A673 (cell line): ENCODE measurements around the gene NOS3.

Experiments
- EZH2 ChIP-seq: fragments of 200-600 bp; sonication (generic); IDR thresholded peaks from 2 replicates; pipeline ENCODE4 v1.6.1; 2017; ENCODE audit warnings: borderline replicate concordance, low read depth, mild to moderate bottlenecking, mixed read lengths, antibody characterized with exemption, low read length; ENCODE audit not compliant: poor library complexity, severe bottlenecking
- TF ChIP-seq, protein P1 (sequence below): fragments of 300-800, 200-600 bp; sonication (generic); conservative IDR thresholded peaks from 2 replicates; pipeline ENCODE4 v1.5.1; 2017; ENCODE audit warnings: low read depth, mild to moderate bottlenecking, antibody characterized with exemption, low read length, moderate library complexity, mixed read lengths

- TF ChIP-seq, protein P1, sequence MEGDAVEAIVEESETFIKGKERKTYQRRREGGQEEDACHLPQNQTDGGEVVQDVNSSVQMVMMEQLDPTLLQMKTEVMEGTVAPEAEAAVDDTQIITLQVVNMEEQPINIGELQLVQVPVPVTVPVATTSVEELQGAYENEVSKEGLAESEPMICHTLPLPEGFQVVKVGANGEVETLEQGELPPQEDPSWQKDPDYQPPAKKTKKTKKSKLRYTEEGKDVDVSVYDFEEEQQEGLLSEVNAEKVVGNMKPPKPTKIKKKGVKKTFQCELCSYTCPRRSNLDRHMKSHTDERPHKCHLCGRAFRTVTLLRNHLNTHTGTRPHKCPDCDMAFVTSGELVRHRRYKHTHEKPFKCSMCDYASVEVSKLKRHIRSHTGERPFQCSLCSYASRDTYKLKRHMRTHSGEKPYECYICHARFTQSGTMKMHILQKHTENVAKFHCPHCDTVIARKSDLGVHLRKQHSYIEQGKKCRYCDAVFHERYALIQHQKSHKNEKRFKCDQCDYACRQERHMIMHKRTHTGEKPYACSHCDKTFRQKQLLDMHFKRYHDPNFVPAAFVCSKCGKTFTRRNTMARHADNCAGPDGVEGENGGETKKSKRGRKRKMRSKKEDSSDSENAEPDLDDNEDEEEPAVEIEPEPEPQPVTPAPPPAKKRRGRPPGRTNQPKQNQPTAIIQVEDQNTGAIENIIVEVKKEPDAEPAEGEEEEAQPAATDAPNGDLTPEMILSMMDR: no peak
- no peak for TF ChIP-seq EZH2
These were observed 4.2 kb downstream of the NOS3 start for GRCh38 chr7:150994838-150995510.
